GM18498 (cell line): ENCODE data around the gene ZNF543.
A peak's percentile ranks its signal among the peaks of the same experiment; 100 is the strongest.
"Not testable (repeated sequence)": the region's sequence is repeated elsewhere in the genome, so short reads cannot be mapped to it uniquely, and the experiment has no call there.

Experiments used
- ATAC-seq: cut with Tn5 transposase; IDR thresholded peaks from one replicate; pipeline ENCODE4 v1.9.1; 2021; ENCODE audit warnings: mild to moderate bottlenecking, moderate library complexity; ENCODE audit not compliant: unreplicated experiment

ZNF543 gene

GRCh38 chr19:57319869-57320179 lies 448 bp upstream of the ZNF543 start:
- ATAC-seq: peak; percentile 30

GRCh38 chr19:57321116-57321515 lies 844 bp downstream of the ZNF543 start:
- no peak for ATAC-seq

GRCh38 chr19:57321751-57322150 lies 1.5 kb downstream of the ZNF543 start:
- no peak for ATAC-seq

GRCh38 chr19:57324992-57325391 lies 4.7 kb downstream of the ZNF543 start:
- no peak for ATAC-seq

GRCh38 chr19:57327993-57328392 lies 7.7 kb downstream of the ZNF543 start:
- ATAC-seq: no peak

- no peak for ATAC-seq
These were observed 13.9 kb downstream of the ZNF543 start for GRCh38 chr19:57334191-57334590.

- ATAC-seq: no peak
These were observed 18.6 kb downstream of the ZNF543 start for GRCh38 chr19:57338877-57339276.

GRCh38 chr19:57342582-57342981 lies 22.3 kb downstream of the ZNF543 start:
- ATAC-seq: no peak

GRCh38 chr19:57348136-57348535 lies 27.9 kb downstream of the ZNF543 start:
- no peak for ATAC-seq

GRCh38 chr19:57350877-57351805 lies 30.9 kb downstream of the ZNF543 start, which contains the start of gene ZNF304:
Gene ZNF304, plus strand, starts transcription at chr19:57351271. Its CDS starts 394 bp downstream, at chr19:57351665.
- ATAC-seq: peak; percentile 97

- no peak for ATAC-seq
These were observed 31.6 kb downstream of the ZNF543 start for GRCh38 chr19:57351867-57352266.

GRCh38 chr19:57355916-57356315 lies 35.6 kb downstream of the ZNF543 start:
- no peak for ATAC-seq

GRCh38 chr19:57357406-57357805 lies 37.1 kb downstream of the ZNF543 start:
- no peak for ATAC-seq

- ATAC-seq: no peak
These were observed 39.0 kb downstream of the ZNF543 start for GRCh38 chr19:57359300-57359699.

- ATAC-seq: no peak
These were observed 42.1 kb downstream of the ZNF543 start for GRCh38 chr19:57362419-57362818.

- peak; percentile 95 for ATAC-seq
These were observed 42.9 kb downstream of the ZNF543 start, which contains the start of the genes TRAPPC2B and ZNF547 for GRCh38 chr19:57362997-57363687. Gene TRAPPC2B, plus strand, starts transcription at chr19:57363551. Its CDS starts 1,283 bp downstream, at chr19:57364834. Gene ZNF547, plus strand, starts transcription at chr19:57363551. Its CDS starts 5,005 bp downstream, at chr19:57368556.

- no peak for ATAC-seq
These were observed 43.5 kb downstream of the ZNF543 start for GRCh38 chr19:57363688-57364181.

- ATAC-seq: no peak
These were observed 46.5 kb downstream of the ZNF543 start for GRCh38 chr19:57366776-57367175.

GRCh38 chr19:57374179-57374578 lies 53.9 kb downstream of the ZNF543 start:
- ATAC-seq: no peak

- ATAC-seq: not testable (repeated sequence)
These were observed 54.4 kb downstream of the ZNF543 start for GRCh38 chr19:57374647-57375046.

- ATAC-seq: no peak
These were observed 55.9 kb downstream of the ZNF543 start for GRCh38 chr19:57376151-57376550.
